IMR-90 (cell line): ENCODE results near the gene SEBOX. TPM values are rescaled to one million over a fixed set of nuclear protein-coding genes. Genes with fewer than 3 reads are reported as not detected.

Source experiments
- ATAC-seq: fragments of 200-7000 bp; cut with Tn5 transposase; 2 replicates; pipeline ENCODE4 v1.9.1; 2020; ENCODE audit warnings: low read depth, mild to moderate bottlenecking, moderate library complexity
- BruUV-seq: library from RNA; stranded (reverse); fragments of 400-500 nt; replicated peaks from 2 replicates; lab custom pipeline; 2021; lab: Mats Ljungman, UMichigan
- CTCF ChIA-PET: fragments of 300-600 bp; formaldehyde crosslinking; extraction: SDS; loops from one replicate; lab custom pipeline; 2021; ENCODE audit warnings: antibody characterized with exemption; lab: Yijun Ruan, JAX
- POLR2A ChIA-PET: fragments of 300-600 bp; sonication (Branson Sonifier 250); formaldehyde crosslinking; loops from one replicate; lab custom pipeline; 2022; ENCODE audit warnings: antibody characterized with exemption; ENCODE audit not compliant: unreplicated experiment; lab: Charles Lee
- DNase-seq: peaks from one replicate; pipeline ENCODE4 v3.0.0; 2013
- H2AFZ ChIP-seq: replicated peaks from 2 replicates; pipeline ENCODE3; 2013; ENCODE audit warnings: low read length, mild to moderate bottlenecking; ENCODE audit not compliant: poor library complexity
- H2AK5ac ChIP-seq: 2 replicates; pipeline ENCODE4 v1.6.1; 2013; ENCODE audit warnings: low read depth, low read length, inconsistent platforms
- H2AK9ac ChIP-seq: replicated peaks from 2 replicates; pipeline ENCODE3; 2013; ENCODE audit warnings: mild to moderate bottlenecking, low read depth, low read length, moderate library complexity; ENCODE audit not compliant: poor library complexity
- H2BK120ac ChIP-seq: 2 replicates; pipeline ENCODE4 v1.6.1; 2013; ENCODE audit warnings: low read depth, low read length, inconsistent platforms
- H2BK15ac ChIP-seq: 3 replicates; pipeline ENCODE4 v1.6.1; 2013; ENCODE audit warnings: low read depth, low read length, inconsistent platforms
- H2BK20ac ChIP-seq: 2 replicates; pipeline ENCODE4 v1.6.1; 2013; ENCODE audit warnings: low read depth, mild to moderate bottlenecking, inconsistent platforms, low read length, moderate library complexity
- H2BK5ac ChIP-seq: 2 replicates; pipeline ENCODE4 v1.6.1; 2013; ENCODE audit warnings: mild to moderate bottlenecking, low read depth, low read length, inconsistent platforms; ENCODE audit not compliant: poor library complexity, severe bottlenecking
- H3K14ac ChIP-seq: replicated peaks from 2 replicates; pipeline ENCODE4 v1.6.1; 2013; ENCODE audit warnings: low read depth, low read length, inconsistent platforms
- H3K18ac ChIP-seq: 2 replicates; pipeline ENCODE4 v1.6.1; 2013; ENCODE audit warnings: low read depth, low read length, control low read depth
- H3K23ac ChIP-seq: 2 replicates; pipeline ENCODE4 v1.6.1; 2013; ENCODE audit warnings: low read depth, low read length, inconsistent platforms
- H3K27ac ChIP-seq: 2 replicates; pipeline ENCODE4 v1.5.1; 2013; ENCODE audit warnings: mild to moderate bottlenecking, control low read depth, low read length; ENCODE audit not compliant: insufficient read depth
- H3K27me3 ChIP-seq: 2 replicates; pipeline ENCODE4 v1.6.1; 2013; ENCODE audit warnings: low read length; ENCODE audit not compliant: control insufficient read depth, insufficient read depth
- H3K36me3 ChIP-seq: 2 replicates; pipeline ENCODE4 v1.6.1; 2013; ENCODE audit warnings: low read length, mixed read lengths; ENCODE audit not compliant: control insufficient read depth, insufficient read depth
- H3K4ac ChIP-seq: 2 replicates; pipeline ENCODE4 v1.6.1; 2013; ENCODE audit warnings: low read depth, low read length, inconsistent platforms
- H3K4me1 ChIP-seq: 2 replicates; pipeline ENCODE4 v1.6.1; 2013; ENCODE audit warnings: low read length, mixed read lengths; ENCODE audit not compliant: control insufficient read depth, insufficient read depth
- H3K4me2 ChIP-seq: 2 replicates; pipeline ENCODE4 v1.6.1; 2013; ENCODE audit warnings: low read depth, mild to moderate bottlenecking, control low read depth, low read length, moderate library complexity
- H3K4me3 ChIP-seq: 2 replicates; pipeline ENCODE4 v1.5.1; 2013; ENCODE audit warnings: low read depth, mild to moderate bottlenecking, control low read depth, low read length, moderate library complexity; ENCODE audit not compliant: insufficient read depth
- H3K56ac ChIP-seq: 2 replicates; pipeline ENCODE4 v1.6.1; 2013; ENCODE audit warnings: low read length, inconsistent platforms; ENCODE audit not compliant: insufficient read depth; ENCODE audit errors: extremely low read depth
- H3K79me1 ChIP-seq, 2 experiments: 2 replicates each; pipeline ENCODE4 v1.6.1; 2013; ENCODE audit warnings: low read length in 2 of 2, inconsistent platforms in 1 of 2, low read depth in 1 of 2
- H3K9ac ChIP-seq: 2 replicates; pipeline ENCODE4 v1.6.1; 2013; ENCODE audit warnings: low read depth, low read length, control low read depth
- H3K9me1 ChIP-seq: 2 replicates; pipeline ENCODE4 v1.6.1; 2013; ENCODE audit warnings: low read length, inconsistent platforms; ENCODE audit not compliant: insufficient read depth
- H3K9me3 ChIP-seq: 2 replicates; pipeline ENCODE4 v1.6.1; 2013; ENCODE audit warnings: low read length; ENCODE audit not compliant: control insufficient read depth, insufficient read depth
- H4K20me1 ChIP-seq: 2 replicates; pipeline ENCODE4 v1.6.1; 2013; ENCODE audit warnings: low read length, inconsistent platforms; ENCODE audit not compliant: insufficient read depth
- H4K5ac ChIP-seq: 2 replicates; pipeline ENCODE4 v1.6.1; 2013; ENCODE audit warnings: mild to moderate bottlenecking, low read depth, low read length, control low read depth
- H4K8ac ChIP-seq, 2 experiments: 2 replicates each; pipeline ENCODE4 v1.6.1; 2013; ENCODE audit warnings: low read depth in 2 of 2, low read length in 2 of 2, control low read depth in 1 of 2, inconsistent platforms in 1 of 2
- H4K91ac ChIP-seq: 2 replicates; pipeline ENCODE4 v1.6.1; 2013; ENCODE audit warnings: low read depth, low read length, inconsistent platforms; ENCODE audit not compliant: insufficient read depth
- CHD1 ChIP-seq: IDR thresholded peaks from 2 replicates; pipeline ENCODE4 v1.6.1; 2012; ENCODE audit warnings: low read depth, low read length, improper control_type of control experiment
- FOS ChIP-seq: fragments of 150-350 bp; IDR thresholded peaks from 2 replicates; pipeline ENCODE4 v1.6.1; 2016; ENCODE audit warnings: low read depth, low read length
- MAFK ChIP-seq: IDR thresholded peaks from 2 replicates; pipeline ENCODE4 v1.6.1; 2012; ENCODE audit warnings: low read depth, low read length, improper control_type of control experiment
- MXI1 ChIP-seq: IDR thresholded peaks from 2 replicates; pipeline ENCODE4 v1.6.1; 2012; ENCODE audit warnings: low read depth, mild to moderate bottlenecking, low read length, moderate library complexity, borderline replicate concordance
- POLR2A ChIP-seq: IDR thresholded peaks from 2 replicates; pipeline ENCODE4 v1.6.1; 2012; ENCODE audit warnings: mild to moderate bottlenecking, low read depth, low read length
- RCOR1 ChIP-seq: IDR thresholded peaks from 2 replicates; pipeline ENCODE4 v1.6.1; 2012; ENCODE audit warnings: mild to moderate bottlenecking, low read length, improper control_type of control experiment; ENCODE audit not compliant: insufficient replicate concordance
- RFX5 ChIP-seq: IDR thresholded peaks from 2 replicates; pipeline ENCODE4 v1.8.0; 2012; ENCODE audit warnings: low read depth, mild to moderate bottlenecking, low read length, moderate library complexity
- WGBS, 2 experiments: methylation state at CpG; one replicate each; pipeline versions ENCODE4 v1.1.5 to v1.1.7; 2013; ENCODE audit warnings: missing lambda C conversion rate in 2 of 2; ENCODE audit not compliant: insufficient read length in 1 of 2; ENCODE audit errors: extremely low coverage in 2 of 2; 5-methylcytosine and 5-hydroxymethylcytosine counted together
- dilution Hi-C: fragments of 300-500 bp; cut with HindIII; formaldehyde crosslinking; loops from one replicate; pipeline ENCODE4 v1.14.3; 2018; ENCODE audit warnings: low sequenced_read_pairs; ENCODE audit not compliant: unreplicated experiment
- in situ Hi-C: fragments of 300-500 bp; cut with MboI; formaldehyde crosslinking; loops from 3 replicates; pipeline ENCODE4 v1.14.3; 2019; ENCODE audit warnings: low sequenced_read_pairs, inconsistent platforms, mixed read lengths
- intact Hi-C: fragments of 100-400 bp; cut with micrococcal nuclease; formaldehyde crosslinking; loops from 2 replicates; pipeline ENCODE4 v1.10.0; 2022
- polyA plus RNA-seq, 3 experiments: library from polyadenylated mRNA; depleted of rRNA; stranded (reverse); fragments of >200 nt; gene quantifications; 2 replicates each; pipeline ENCODE4 v1.2.3, GENCODE V29; 2012; ENCODE audit warnings: low replicate concordance in 1 of 3
- total RNA-seq: library from RNA; depleted of rRNA; stranded (reverse); fragments of >200 nt; gene quantifications from 2 replicates; pipeline ENCODE4 v1.2.3, GENCODE V29; 2012
- TF ChIP-seq, protein P1 (sequence below): conservative IDR thresholded peaks from 2 replicates; pipeline ENCODE4 v1.5.1; 2012; ENCODE audit warnings: mild to moderate bottlenecking, low read depth, low read length, improper control_type of control experiment

SEBOX gene
- total and polyA plus RNA-seq, 2 of the 4 experiments (the other 2 are of a cell fraction): not detected

DNA sequence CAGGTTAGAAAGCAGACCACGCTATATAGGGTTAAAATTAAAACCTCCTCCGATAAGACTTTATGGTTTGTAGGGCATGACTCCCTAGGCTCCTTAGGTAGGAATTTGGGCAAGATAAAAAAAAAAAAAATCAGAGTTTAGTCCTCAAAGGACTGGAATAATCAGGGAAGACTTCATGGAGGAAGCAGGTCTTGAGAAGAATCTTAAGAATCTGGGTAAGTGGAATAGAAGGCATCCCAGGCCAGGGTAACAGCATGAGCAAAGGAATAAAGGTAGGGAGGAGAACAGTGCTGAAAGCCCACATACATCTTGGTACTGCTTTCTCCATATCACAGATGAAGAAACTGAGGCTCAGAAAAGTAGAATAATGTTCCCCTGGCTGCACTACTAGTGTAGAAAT is 25.6 kb upstream of the SEBOX start:
- H4K91ac ChIP-seq: no peak overlapping the region
- TF ChIP-seq CHD1 (no peak), MXI1 (no peak), RCOR1 (no peak), POLR2A (no peak), MAFK (no peak), FOS (no peak), RFX5 (no peak)
- TF ChIP-seq, protein P1, sequence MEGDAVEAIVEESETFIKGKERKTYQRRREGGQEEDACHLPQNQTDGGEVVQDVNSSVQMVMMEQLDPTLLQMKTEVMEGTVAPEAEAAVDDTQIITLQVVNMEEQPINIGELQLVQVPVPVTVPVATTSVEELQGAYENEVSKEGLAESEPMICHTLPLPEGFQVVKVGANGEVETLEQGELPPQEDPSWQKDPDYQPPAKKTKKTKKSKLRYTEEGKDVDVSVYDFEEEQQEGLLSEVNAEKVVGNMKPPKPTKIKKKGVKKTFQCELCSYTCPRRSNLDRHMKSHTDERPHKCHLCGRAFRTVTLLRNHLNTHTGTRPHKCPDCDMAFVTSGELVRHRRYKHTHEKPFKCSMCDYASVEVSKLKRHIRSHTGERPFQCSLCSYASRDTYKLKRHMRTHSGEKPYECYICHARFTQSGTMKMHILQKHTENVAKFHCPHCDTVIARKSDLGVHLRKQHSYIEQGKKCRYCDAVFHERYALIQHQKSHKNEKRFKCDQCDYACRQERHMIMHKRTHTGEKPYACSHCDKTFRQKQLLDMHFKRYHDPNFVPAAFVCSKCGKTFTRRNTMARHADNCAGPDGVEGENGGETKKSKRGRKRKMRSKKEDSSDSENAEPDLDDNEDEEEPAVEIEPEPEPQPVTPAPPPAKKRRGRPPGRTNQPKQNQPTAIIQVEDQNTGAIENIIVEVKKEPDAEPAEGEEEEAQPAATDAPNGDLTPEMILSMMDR: no peak
- H4K8ac ChIP-seq: no peak overlapping the region
- H2BK15ac ChIP-seq: no peak overlapping the region
- H3K23ac ChIP-seq: no peak overlapping the region
- H3K9ac ChIP-seq: no peak overlapping the region
- WGBS, 2 experiments: no CpG with 5 or more reads among the region's 2 CpGs
- H4K5ac ChIP-seq: no peak overlapping the region
- H3K79me1 ChIP-seq: no peaks in the 10 kb centered on the region
- ATAC-seq (no peak), DNase-seq (no peak)
- H3K56ac ChIP-seq: no peak overlapping the region
- H2BK5ac ChIP-seq: no peak overlapping the region
- ChIA-PET CTCF (no interaction called here), POLR2A (no interaction called here)
- no peak overlapping the region for H2AK5ac ChIP-seq
- no peak overlapping the region for H3K18ac ChIP-seq
- no peak overlapping the region for H2AK9ac ChIP-seq
- H3K27me3 ChIP-seq: no peaks in the 10 kb centered on the region
- intact Hi-C loops (no loop called here), dilution Hi-C loops (no loop called here), in situ Hi-C loops (no loop called here)
- H3K4me2 ChIP-seq: no peak overlapping the region
- H3K27ac ChIP-seq: no peak overlapping the region
- no peak overlapping the region for H3K14ac ChIP-seq
- H2AFZ ChIP-seq: no peak overlapping the region
- no TSS peak for BruUV-seq
- peaks cover 11% of the 10 kb centered on the region for H3K4me1 ChIP-seq
- no peaks in the 10 kb centered on the region for H4K20me1 ChIP-seq
- no peak overlapping the region for H2BK20ac ChIP-seq
- H3K36me3 ChIP-seq: peaks cover 26% of the 10 kb centered on the region
- peaks cover 7% of the 10 kb centered on the region; the same call in 1 of the 2 replicates for H3K9me1 ChIP-seq
- H3K4ac ChIP-seq: no peak overlapping the region
- H3K4me3 ChIP-seq: no peak overlapping the region
- H3K9me3 ChIP-seq: no peaks in the 10 kb centered on the region
- no peak overlapping the region for H2BK120ac ChIP-seq
